IPS-15b (cell line): ENCODE results near the gene GABRB1.

Experiments used
- H3K27me3 ChIP-seq: one replicate; pipeline ENCODE4 v1.6.1; 2013; ENCODE audit warnings: low read length; ENCODE audit not compliant: control insufficient read depth, insufficient read depth
- H3K36me3 ChIP-seq: one replicate; pipeline ENCODE4 v1.6.1; 2013; ENCODE audit warnings: low read length; ENCODE audit not compliant: control insufficient read depth, insufficient read depth
- H3K4me1 ChIP-seq: one replicate; pipeline ENCODE4 v1.6.1; 2013; ENCODE audit warnings: mild to moderate bottlenecking, low read length; ENCODE audit not compliant: control insufficient read depth, insufficient read depth
- H3K4me3 ChIP-seq: one replicate; pipeline ENCODE4 v1.5.1; 2013; ENCODE audit warnings: low read depth, low read length
- H3K9ac ChIP-seq: one replicate; pipeline ENCODE4 v1.6.1; 2013; ENCODE audit warnings: low read depth, mild to moderate bottlenecking, low read length
- H3K9me3 ChIP-seq: one replicate; pipeline ENCODE4 v1.6.1; 2013; ENCODE audit warnings: mild to moderate bottlenecking, low read length; ENCODE audit not compliant: control insufficient read depth, insufficient read depth

GABRB1 gene

GRCh38 chr4:47050761-47051725 is 19.7 kb downstream of the GABRB1 start:
- Histone ChIP-seq H3K36me3 (no peaks in the 10 kb centered on the region), H3K9me3 (no peaks in the 10 kb centered on the region), H3K27me3 (no peaks in the 10 kb centered on the region), H3K9ac (no peak overlapping the region), H3K4me3 (no peak overlapping the region), H3K4me1 (no peaks in the 10 kb centered on the region)

- Histone ChIP-seq H3K9me3 (no peaks in the 10 kb centered on the region), H3K9ac (no peak overlapping the region), H3K36me3 (no peaks in the 10 kb centered on the region), H3K4me1 (no peaks in the 10 kb centered on the region), H3K4me3 (no peak overlapping the region), H3K27me3 (no peaks in the 10 kb centered on the region)
These were observed 22.1 kb downstream of the GABRB1 start for GRCh38 chr4:47053485-47053884.

DNA sequence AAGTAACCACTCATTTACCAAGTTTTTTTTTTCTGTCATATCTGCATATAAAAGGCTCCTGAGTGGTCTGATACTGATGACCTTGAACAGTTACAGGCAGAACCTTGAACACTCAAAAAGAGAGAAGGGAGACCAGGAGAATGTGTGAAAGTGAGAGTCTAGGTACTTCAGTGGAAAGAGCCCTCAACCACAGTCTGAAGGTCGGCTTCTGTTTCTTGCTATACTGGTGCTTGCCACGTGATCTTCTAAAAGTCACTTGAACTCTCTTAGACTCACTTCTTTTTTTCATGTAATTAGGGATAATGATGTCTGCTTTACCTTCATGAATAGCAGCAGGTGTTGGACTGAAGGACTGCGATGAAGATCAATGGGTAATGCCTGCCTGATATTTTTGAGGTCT is 22.8 kb downstream of the GABRB1 start:
- Histone ChIP-seq H3K9ac (no peak overlapping the region), H3K36me3 (no peaks in the 10 kb centered on the region), H3K4me3 (no peak overlapping the region), H3K9me3 (no peaks in the 10 kb centered on the region), H3K4me1 (no peaks in the 10 kb centered on the region), H3K27me3 (no peaks in the 10 kb centered on the region)

DNA sequence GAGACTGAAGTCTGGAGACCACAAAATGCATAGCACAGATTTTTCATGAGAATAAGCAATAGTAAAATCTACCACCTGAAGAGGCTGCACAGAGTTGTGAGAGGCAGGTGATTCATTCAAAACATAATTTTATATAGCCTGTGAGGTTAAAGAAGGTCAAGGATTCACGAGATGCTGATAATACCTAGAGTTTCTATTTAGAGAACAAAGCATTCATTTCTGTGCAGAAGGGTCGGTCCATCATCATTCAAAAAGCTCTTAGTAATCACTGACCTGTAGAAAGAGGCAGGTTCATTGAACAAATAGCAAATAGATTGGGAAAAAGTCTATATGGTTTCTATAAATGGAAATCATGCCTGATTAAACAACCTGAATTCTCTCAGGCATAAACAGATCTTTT is 26.6 kb downstream of the GABRB1 start:
- Histone ChIP-seq H3K4me3 (no peak overlapping the region), H3K9ac (no peak overlapping the region), H3K36me3 (no peaks in the 10 kb centered on the region), H3K4me1 (no peaks in the 10 kb centered on the region), H3K27me3 (no peaks in the 10 kb centered on the region), H3K9me3 (no peaks in the 10 kb centered on the region)

GRCh38 chr4:47060561-47060960 is 29.2 kb downstream of the GABRB1 start:
- Histone ChIP-seq H3K9ac (no peak overlapping the region), H3K36me3 (no peaks in the 10 kb centered on the region), H3K9me3 (no peaks in the 10 kb centered on the region), H3K27me3 (no peaks in the 10 kb centered on the region), H3K4me3 (no peak overlapping the region), H3K4me1 (no peaks in the 10 kb centered on the region)

- Histone ChIP-seq H3K9me3 (no peaks in the 10 kb centered on the region), H3K9ac (no peak overlapping the region), H3K27me3 (no peaks in the 10 kb centered on the region), H3K4me1 (no peaks in the 10 kb centered on the region), H3K4me3 (no peak overlapping the region), H3K36me3 (no peaks in the 10 kb centered on the region)
These were observed 30.1 kb downstream of the GABRB1 start for GRCh38 chr4:47061435-47061834.

DNA sequence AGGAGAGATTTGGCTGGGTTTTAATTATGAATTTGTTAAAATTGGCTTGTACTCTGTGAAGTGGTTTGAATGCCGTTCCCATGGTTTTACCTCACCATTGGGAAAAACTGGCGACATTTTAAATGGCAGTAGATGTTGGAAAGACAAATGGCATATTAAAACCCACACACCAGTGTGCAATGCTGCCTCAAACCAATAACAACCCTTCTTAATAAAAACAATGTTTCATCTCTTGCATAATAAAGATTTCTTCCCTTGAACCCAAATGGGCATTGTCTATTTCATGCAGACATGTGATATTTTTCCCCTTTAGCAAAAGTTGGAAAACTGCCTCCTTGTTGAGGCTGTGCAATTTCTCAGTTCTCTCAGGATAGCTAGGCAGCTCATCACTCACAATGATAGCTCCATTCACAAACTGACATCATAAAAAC is 33.7 kb downstream of the GABRB1 start:
- Histone ChIP-seq H3K4me3 (no peak overlapping the region), H3K9ac (no peak overlapping the region), H3K4me1 (no peaks in the 10 kb centered on the region), H3K27me3 (no peaks in the 10 kb centered on the region), H3K36me3 (no peaks in the 10 kb centered on the region), H3K9me3 (no peaks in the 10 kb centered on the region)

DNA sequence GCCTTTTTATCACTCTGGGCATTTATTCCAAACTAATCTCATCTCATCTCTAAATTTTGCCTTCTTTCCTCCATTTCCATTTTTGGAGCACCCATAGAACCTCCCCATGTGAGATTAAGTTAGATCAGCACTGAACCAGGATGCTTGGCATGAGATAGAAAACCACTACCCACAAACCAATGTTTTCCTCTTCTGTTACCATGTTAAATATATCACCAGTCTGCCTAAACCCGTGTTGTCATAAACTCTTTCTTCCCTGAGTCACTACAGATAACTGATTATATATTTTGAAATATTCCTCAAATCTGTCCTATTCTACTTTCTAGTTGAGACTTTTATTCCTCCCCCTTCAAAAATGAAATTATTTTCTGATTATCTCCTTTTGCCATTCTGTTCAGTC is 37.6 kb downstream of the GABRB1 start:
- H3K4me3 ChIP-seq, result no peak overlapping the region
- no peaks in the 10 kb centered on the region for H3K9me3 ChIP-seq
- no peaks in the 10 kb centered on the region for H3K36me3 ChIP-seq
- no peaks in the 10 kb centered on the region for H3K27me3 ChIP-seq
- no peak overlapping the region for H3K9ac ChIP-seq
- H3K4me1 ChIP-seq, result no peaks in the 10 kb centered on the region

GRCh38 chr4:47071901-47072341 is 40.6 kb downstream of the GABRB1 start:
- Histone ChIP-seq H3K36me3 (no peaks in the 10 kb centered on the region), H3K27me3 (no peaks in the 10 kb centered on the region), H3K4me1 (peaks cover 5% of the 10 kb centered on the region), H3K9ac (no peak overlapping the region), H3K9me3 (no peaks in the 10 kb centered on the region), H3K4me3 (no peak overlapping the region)

DNA sequence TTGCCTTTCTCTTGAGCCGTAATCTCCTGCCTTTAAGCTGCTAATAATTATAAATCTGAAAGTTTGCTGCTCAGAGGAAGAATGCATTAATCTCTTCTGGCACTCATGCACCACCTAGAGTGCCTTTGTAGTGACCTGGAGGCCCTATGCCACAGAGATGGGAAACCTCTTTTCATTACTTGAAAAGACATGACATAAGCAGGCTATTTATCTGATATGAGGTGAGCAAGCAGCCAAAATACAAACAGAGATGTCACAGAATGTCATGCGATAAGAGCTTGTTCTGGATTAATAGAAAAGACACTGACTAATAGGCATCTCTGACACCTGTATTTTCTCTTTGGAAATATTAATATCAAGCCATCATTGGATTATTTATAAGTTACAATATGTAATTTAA is 42.3 kb downstream of the GABRB1 start:
- H3K4me1 ChIP-seq, result peaks cover 5% of the 10 kb centered on the region
- no peak overlapping the region for H3K4me3 ChIP-seq
- H3K9me3 ChIP-seq, result no peaks in the 10 kb centered on the region
- no peaks in the 10 kb centered on the region for H3K36me3 ChIP-seq
- H3K9ac ChIP-seq, result no peak overlapping the region
- no peaks in the 10 kb centered on the region for H3K27me3 ChIP-seq

DNA sequence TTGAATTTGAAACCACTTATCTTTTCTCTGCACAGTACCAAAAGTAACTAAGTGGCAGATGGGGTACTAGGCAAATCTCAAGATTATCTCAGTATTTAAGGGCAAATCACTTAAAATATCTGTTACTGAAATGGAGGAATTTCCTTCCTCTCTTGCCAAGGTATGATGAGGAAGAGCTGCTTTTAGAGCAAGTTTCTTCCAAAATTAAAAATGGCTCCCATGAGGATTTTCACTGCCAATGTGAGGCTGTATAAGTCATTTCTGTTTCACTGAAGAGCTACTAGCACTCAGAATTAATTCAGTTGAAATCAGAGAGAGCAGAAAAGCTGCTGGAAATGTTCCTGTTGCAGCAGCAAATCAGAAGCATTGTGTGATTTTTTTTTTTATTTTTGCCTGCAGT is 43.4 kb downstream of the GABRB1 start:
- Histone ChIP-seq H3K4me3 (no peak overlapping the region), H3K9me3 (no peaks in the 10 kb centered on the region), H3K9ac (no peak overlapping the region), H3K27me3 (no peaks in the 10 kb centered on the region), H3K4me1 (peaks cover 5% of the 10 kb centered on the region), H3K36me3 (no peaks in the 10 kb centered on the region)

DNA sequence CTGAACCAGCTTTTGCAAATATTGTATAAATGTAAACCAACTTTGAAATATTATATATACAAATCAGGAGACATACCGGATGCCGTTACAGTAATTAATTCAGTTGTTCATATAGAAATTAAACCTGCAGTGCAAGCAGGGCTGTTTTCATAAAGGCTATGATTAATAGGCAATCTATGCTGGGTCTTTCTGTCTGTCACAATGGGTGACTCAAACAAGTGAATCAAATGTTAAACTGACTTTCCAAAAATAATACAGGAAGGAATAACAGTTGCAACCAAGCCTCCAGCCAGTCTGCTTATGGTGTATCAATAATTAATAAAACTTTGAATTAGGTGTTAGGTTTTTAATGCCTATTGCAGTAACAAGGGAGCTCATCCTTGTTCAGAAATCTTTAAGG is 43.9 kb downstream of the GABRB1 start:
- Histone ChIP-seq H3K4me1 (peaks cover 5% of the 10 kb centered on the region), H3K9me3 (no peaks in the 10 kb centered on the region), H3K4me3 (no peak overlapping the region)

More for the DNA sequence above, 43.9 kb downstream of the GABRB1 start:
- Histone ChIP-seq H3K36me3 (no peaks in the 10 kb centered on the region), H3K27me3 (no peaks in the 10 kb centered on the region), H3K9ac (no peak overlapping the region)
